CD4-positive, alpha-beta T cell treated with Interleukin-21 for 1 hour (primary cell): ENCODE results near the gene PRKN.

Experiments
- DNase-seq: peaks from one replicate; pipeline ENCODE4 v3.0.0-alpha.2; 2020

PRKN gene

GRCh38 chr6:162019349-162019748 is 708.2 kb downstream of the PRKN start:
- DNase-seq: no peak

- DNase-seq: no peak
Measured at GRCh38 chr6:162017536-162017935, 710.0 kb downstream of the PRKN start.

- DNase-seq: no peak
Measured at GRCh38 chr6:162014069-162014811, 713.3 kb downstream of the PRKN start.

- no peak for DNase-seq
Measured at GRCh38 chr6:162005372-162005771, 722.2 kb downstream of the PRKN start.

- no peak for DNase-seq
Measured at GRCh38 chr6:161996783-161997182, 730.8 kb downstream of the PRKN start.

GRCh38 chr6:161985876-161986423 is 741.6 kb downstream of the PRKN start:
- no peak for DNase-seq

- DNase-seq: no peak
Measured at GRCh38 chr6:161984713-161985112, 742.9 kb downstream of the PRKN start.

GRCh38 chr6:161976553-161976952 is 751.0 kb downstream of the PRKN start:
- no peak for DNase-seq

GRCh38 chr6:161973064-161973463 is 754.5 kb downstream of the PRKN start:
- no peak for DNase-seq

GRCh38 chr6:161971043-161971442 is 756.5 kb downstream of the PRKN start:
- DNase-seq: no peak

- no peak for DNase-seq
Measured at GRCh38 chr6:161963634-161964234, 763.8 kb downstream of the PRKN start.

GRCh38 chr6:161963181-161963580 is 764.4 kb downstream of the PRKN start:
- no peak for DNase-seq

- no peak for DNase-seq
Measured at GRCh38 chr6:161961796-161962195, 765.8 kb downstream of the PRKN start.

- no peak for DNase-seq
Measured at GRCh38 chr6:161961046-161961445, 766.5 kb downstream of the PRKN start.

GRCh38 chr6:161959072-161959471 is 768.5 kb downstream of the PRKN start:
- DNase-seq: no peak

- DNase-seq: no peak
Measured at GRCh38 chr6:161956082-161956481, 771.5 kb downstream of the PRKN start.

GRCh38 chr6:161954699-161955276 is 772.8 kb downstream of the PRKN start:
- no peak for DNase-seq

- DNase-seq: no peak
Measured at GRCh38 chr6:161954077-161954476, 773.5 kb downstream of the PRKN start.

GRCh38 chr6:161951126-161951525 is 776.4 kb downstream of the PRKN start:
- DNase-seq: no peak

GRCh38 chr6:161949531-161949930 is 778.0 kb downstream of the PRKN start:
- DNase-seq: no peak

GRCh38 chr6:161948462-161948861 is 779.1 kb downstream of the PRKN start:
- no peak for DNase-seq

GRCh38 chr6:161947371-161947770 is 780.2 kb downstream of the PRKN start:
- no peak for DNase-seq

- no peak for DNase-seq
Measured at GRCh38 chr6:161946461-161946860, 781.1 kb downstream of the PRKN start.

GRCh38 chr6:161943561-161943960 is 784.0 kb downstream of the PRKN start:
- DNase-seq: no peak
